ENCODE results near the gene KIF1B.

- TF ChIP-seq CTCF (IDR thresholded peaks at IDR 0.05): no peak
- no peak for TF ChIP-seq POLR2A (IDR thresholded peaks at IDR 0.05)
Observed at GRCh38 chr1:10399444-10399941, 189.1 kb downstream of the KIF1B start.
